ENCODE data around the gene CLRN1.
"Not testable (repeated sequence)": the region's sequence is repeated elsewhere in the genome, so short reads cannot be mapped to it uniquely, and the experiment has no call there.

CLRN1 gene

GRCh38 chr3:150972366-150973071 lies at the start of gene CLRN1:
Gene CLRN1 (minus strand): TSS chr3:150972727. CDS start chr3:150972708, 19 bp downstream.
- DNase-seq (ENCODE audit: low read depth, low spot score): no peak

- DNase-seq (ENCODE audit: low read depth, low spot score): no peak
These were observed 43.9 kb upstream of the CLRN1 start for GRCh38 chr3:151016478-151016795.

GRCh38 chr3:151015767-151016477 lies 43.4 kb upstream of the CLRN1 start:
- DNase-seq (ENCODE audit: low read depth, low spot score): no peak

- no peak for DNase-seq (ENCODE audit: low read depth, low spot score)
These were observed 42.7 kb upstream of the CLRN1 start for GRCh38 chr3:151015181-151015580.

GRCh38 chr3:151014501-151015018 lies 42.0 kb upstream of the CLRN1 start:
- DNase-seq (ENCODE audit: low read depth, low spot score): no peak

- DNase-seq (ENCODE audit: low read depth, low spot score): no peak
These were observed 40.2 kb upstream of the CLRN1 start for GRCh38 chr3:151012753-151013152.

- DNase-seq (ENCODE audit: low read depth, low spot score): no peak
These were observed 38.9 kb upstream of the CLRN1 start for GRCh38 chr3:151011427-151011826.

GRCh38 chr3:151009981-151010380 lies 37.5 kb upstream of the CLRN1 start:
- no peak for DNase-seq (ENCODE audit: low read depth, low spot score)

DNA sequence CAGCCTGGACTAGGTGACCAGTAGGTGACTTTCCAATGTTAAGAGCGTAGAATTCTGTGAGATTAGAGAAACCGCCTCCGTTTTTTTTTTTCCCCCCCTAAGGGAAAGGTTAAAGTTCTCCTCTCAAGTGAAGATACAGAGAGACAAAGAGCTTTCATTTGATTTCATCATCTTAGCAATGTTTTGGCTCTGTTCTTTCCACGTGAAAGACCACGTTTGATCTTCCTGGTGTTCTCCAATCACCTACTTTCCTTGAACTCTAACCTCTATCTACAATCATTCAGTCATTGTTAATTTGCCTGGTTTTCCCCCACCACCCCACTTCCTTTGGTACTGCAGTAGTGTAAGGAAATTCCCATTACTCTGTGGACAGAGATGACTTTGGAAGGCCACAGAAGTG lies 36.9 kb upstream of the CLRN1 start:
- DNase-seq (ENCODE audit: low read depth, low spot score): no peak

- DNase-seq (ENCODE audit: low read depth, low spot score): peak; percentile 24
These were observed 36.2 kb upstream of the CLRN1 start for GRCh38 chr3:151008699-151009098.

DNA sequence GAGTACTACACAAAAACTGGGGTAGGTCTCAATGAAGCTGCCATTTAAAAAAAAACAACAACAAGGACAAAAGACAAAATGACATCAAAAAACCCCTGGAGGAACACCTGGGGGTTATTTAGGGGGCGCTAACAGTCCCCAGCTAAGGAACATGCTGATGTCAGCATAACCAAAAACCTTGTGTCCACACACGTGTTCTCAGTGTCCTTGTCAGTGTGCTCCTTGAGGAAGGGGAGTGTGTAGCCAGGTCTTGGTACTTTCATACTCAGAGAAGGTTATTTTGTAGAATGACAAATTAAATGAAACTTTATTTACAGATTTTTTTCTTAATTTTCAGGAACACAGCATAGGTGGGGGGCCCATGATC lies 31.2 kb upstream of the CLRN1 start:
- DNase-seq (ENCODE audit: low read depth, low spot score): no peak

GRCh38 chr3:151003029-151003767 lies 30.7 kb upstream of the CLRN1 start:
- no peak for DNase-seq (ENCODE audit: low read depth, low spot score)

DNA sequence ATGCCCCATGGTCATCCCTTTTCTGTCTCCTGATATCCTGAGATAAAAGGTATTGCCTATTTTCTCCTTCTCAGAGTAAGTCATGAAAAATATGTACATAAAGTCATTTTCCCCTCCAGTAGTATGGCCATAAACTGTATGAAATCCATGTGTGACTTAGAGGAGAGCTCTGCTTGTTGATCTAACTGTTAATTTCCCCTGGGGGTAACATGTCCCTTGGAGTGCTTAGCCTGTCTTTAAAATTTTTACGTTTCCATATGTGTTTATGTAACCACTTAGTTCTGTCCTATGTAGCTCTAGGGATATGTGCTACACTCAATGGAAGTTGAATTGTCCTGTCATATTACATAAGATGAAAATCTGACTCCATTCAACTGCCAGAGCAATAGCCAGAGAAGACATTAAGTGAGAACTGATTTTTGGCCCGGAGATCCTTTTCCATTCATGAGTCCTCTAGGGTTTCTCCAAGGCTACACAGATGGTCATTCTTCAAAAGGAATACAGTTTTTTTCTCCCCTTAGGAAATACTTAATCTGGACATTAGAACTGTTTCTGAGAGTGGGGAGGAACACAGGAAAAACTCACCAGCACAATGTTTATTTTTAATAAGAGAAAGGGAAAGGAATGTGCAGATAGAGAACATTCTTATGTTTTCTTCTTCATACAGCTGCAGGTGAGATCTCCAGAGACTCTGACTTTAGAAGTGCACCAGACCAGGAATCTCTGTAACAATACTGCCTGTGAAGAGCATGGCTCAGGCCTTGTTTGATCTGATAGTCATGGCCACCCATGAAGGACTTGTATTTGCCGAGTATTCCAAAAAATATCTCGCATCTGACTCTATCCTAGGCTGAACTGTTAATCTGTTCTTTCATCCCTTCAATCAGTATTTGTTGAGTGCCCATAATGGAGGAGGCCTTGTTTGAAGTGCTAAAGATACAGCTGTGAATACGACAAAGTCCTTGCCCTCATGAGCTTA lies 29.8 kb upstream of the CLRN1 start:
- DNase-seq (ENCODE audit: low read depth, low spot score): no peak

DNA sequence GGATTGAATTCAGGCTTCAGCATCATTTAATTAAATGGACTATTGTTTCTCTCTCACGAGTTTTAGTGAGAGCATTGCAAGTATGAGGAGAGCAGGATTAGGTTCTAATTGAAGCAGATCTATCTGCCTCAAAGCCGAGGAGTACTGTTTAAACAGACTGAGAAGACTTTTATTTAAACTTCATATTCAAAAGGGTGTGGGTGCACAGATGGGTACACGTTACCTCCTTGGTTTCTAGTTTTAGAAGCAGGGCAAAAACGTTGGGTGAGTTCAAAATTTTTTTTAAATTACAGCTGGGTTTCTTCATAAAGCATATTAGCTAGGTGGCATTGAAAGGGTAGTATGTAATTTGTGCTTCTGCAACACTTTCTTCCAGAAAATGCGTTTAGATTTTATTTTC lies 26.5 kb upstream of the CLRN1 start:
- no peak for DNase-seq (ENCODE audit: low read depth, low spot score)

GRCh38 chr3:150996731-150997130 lies 24.2 kb upstream of the CLRN1 start:
- DNase-seq (ENCODE audit: low read depth, low spot score): no peak

DNA sequence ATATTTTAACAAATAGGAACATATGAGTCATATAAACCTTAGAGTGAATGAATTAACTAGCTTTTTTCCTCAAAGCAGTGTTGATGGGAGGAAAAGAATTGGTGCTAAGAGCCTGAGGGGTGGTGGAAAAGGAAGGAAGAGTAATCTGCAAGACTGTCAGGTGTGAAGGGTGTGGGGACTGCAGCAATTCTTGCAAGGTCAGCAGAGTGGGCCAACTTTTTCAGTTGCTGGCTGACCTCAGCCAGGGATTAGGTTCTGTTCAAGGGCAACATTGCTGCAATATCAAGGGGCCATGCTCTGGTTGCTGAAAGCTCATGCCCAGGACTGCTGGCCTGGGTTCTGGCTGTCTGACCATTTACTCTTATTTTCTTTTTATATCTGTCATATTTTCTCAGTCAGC lies 23.0 kb upstream of the CLRN1 start:
- DNase-seq (ENCODE audit: low read depth, low spot score): no peak

- DNase-seq (ENCODE audit: low read depth, low spot score): no peak
These were observed 16.7 kb upstream of the CLRN1 start for GRCh38 chr3:150989208-150989607.

GRCh38 chr3:150988395-150988794 lies 15.9 kb upstream of the CLRN1 start:
- not testable (repeated sequence) for DNase-seq (ENCODE audit: low read depth, low spot score)

GRCh38 chr3:150985711-150986110 lies 13.2 kb upstream of the CLRN1 start:
- DNase-seq (ENCODE audit: low read depth, low spot score): no peak

DNA sequence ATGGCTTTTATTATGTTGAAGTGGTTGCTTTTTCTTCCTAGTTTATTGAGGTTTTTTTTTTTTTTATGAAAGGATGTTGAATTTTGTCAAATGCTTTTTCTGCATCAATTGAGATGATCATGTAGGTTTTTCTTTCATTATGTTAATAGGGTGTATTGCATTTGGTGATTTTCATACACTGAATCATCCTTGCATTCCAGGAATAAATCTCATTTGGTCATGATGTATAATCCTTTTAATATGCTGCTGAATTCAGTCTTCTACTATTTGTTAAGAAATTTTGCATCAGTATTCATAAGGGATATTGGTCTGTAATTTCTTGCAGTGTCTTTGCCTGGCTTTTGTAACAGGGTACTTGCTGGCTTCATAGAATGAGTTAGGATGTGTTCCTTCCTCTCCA lies 11.5 kb upstream of the CLRN1 start:
- no peak for DNase-seq (ENCODE audit: low read depth, low spot score)

GRCh38 chr3:150978566-150979148 lies 6.1 kb upstream of the CLRN1 start:
- DNase-seq (ENCODE audit: low read depth, low spot score): no peak
